DOHH2 (cell line): ENCODE results near the gene FRY.

Experiments
- H3F3A ChIP-seq: fragments of 200-600 bp; sonication (generic), shearing (Covaris generic); 2 replicates; pipeline ENCODE4 v1.6.0; 2016; ENCODE audit warnings: antibody characterized with exemption, mild to moderate bottlenecking; ENCODE audit not compliant: control insufficient read depth, insufficient read depth
- H3K27ac ChIP-seq: fragments of 200-600 bp; sonication (generic); 2 replicates; pipeline ENCODE4 v1.5.1; 2014; ENCODE audit warnings: low read depth, mild to moderate bottlenecking, low read length, moderate library complexity
- H3K27me3 ChIP-seq: fragments of 200-600 bp; sonication (generic); 2 replicates; pipeline ENCODE4 v1.6.1; 2014; ENCODE audit warnings: mild to moderate bottlenecking, low read length, mixed read lengths; ENCODE audit not compliant: control insufficient read depth
- H3K36me3 ChIP-seq: fragments of 200-600 bp; sonication (generic); 2 replicates; pipeline ENCODE4 v1.6.1; 2014; ENCODE audit warnings: mild to moderate bottlenecking, low read length, moderate library complexity, mixed read lengths; ENCODE audit not compliant: control insufficient read depth
- H3K4me1 ChIP-seq: fragments of 200-600 bp; sonication (generic); 2 replicates; pipeline ENCODE4 v1.6.1; 2014; ENCODE audit warnings: mild to moderate bottlenecking, low read length, mixed read lengths; ENCODE audit not compliant: control insufficient read depth
- H3K4me2 ChIP-seq: fragments of 200-600 bp; sonication (generic); 2 replicates; pipeline ENCODE4 v1.6.0; 2014; ENCODE audit warnings: mild to moderate bottlenecking, low read length, moderate library complexity
- H3K4me3 ChIP-seq: fragments of 200-600 bp; sonication (generic); 2 replicates; pipeline ENCODE4 v1.5.1; 2014; ENCODE audit warnings: mild to moderate bottlenecking, low read length, mixed read lengths
- H3K79me2 ChIP-seq: fragments of 200-600 bp; sonication (generic); 2 replicates; pipeline ENCODE4 v1.6.1; 2014; ENCODE audit warnings: mild to moderate bottlenecking, low read length, mixed read lengths; ENCODE audit not compliant: control insufficient read depth
- H3K9me2 ChIP-seq: fragments of 200-600 bp; sonication (generic); replicated peaks from 2 replicates; pipeline ENCODE4 v1.6.1; 2014; ENCODE audit warnings: mild to moderate bottlenecking, low read length, mixed read lengths; ENCODE audit not compliant: control insufficient read depth
- H3K9me3 ChIP-seq: fragments of 200-600 bp; sonication (generic); 2 replicates; pipeline ENCODE4 v1.6.1; 2014; ENCODE audit warnings: antibody characterized with exemption, low read length, mixed read lengths; ENCODE audit not compliant: control insufficient read depth, insufficient read depth
- H4K20me1 ChIP-seq: fragments of 200-600 bp; sonication (generic); 2 replicates; pipeline ENCODE4 v1.6.0; 2014; ENCODE audit warnings: low read depth, mild to moderate bottlenecking, antibody characterized with exemption, low read length, moderate library complexity; ENCODE audit not compliant: control insufficient read depth, insufficient read depth
- CTCF ChIP-seq: fragments of 200-600 bp; sonication (generic); IDR thresholded peaks from one replicate; pipeline ENCODE4 v1.5.1; 2014; ENCODE audit warnings: antibody characterized with exemption, mild to moderate bottlenecking, low read depth, low read length; ENCODE audit not compliant: poor library complexity, severe bottlenecking
- EZH2phosphoT487 ChIP-seq: fragments of 200-600 bp; sonication (generic); IDR thresholded peaks from 2 replicates; pipeline ENCODE4 v1.6.1; 2017; ENCODE audit warnings: borderline replicate concordance, mild to moderate bottlenecking, antibody characterized with exemption, low read length, moderate library complexity, mixed read lengths

Gene FRY

GRCh38 chr13:32265726-32266125 lies 234.2 kb downstream of the FRY start:
- TF ChIP-seq EZH2phosphoT487, result no peak
- H3K27ac ChIP-seq, result no peak overlapping the region
- no peak overlapping the region for H3K4me3 ChIP-seq
- no peaks in the 10 kb centered on the region for H3K27me3 ChIP-seq
- no peaks in the 10 kb centered on the region for H4K20me1 ChIP-seq
- H3K79me2 ChIP-seq, result no peaks in the 10 kb centered on the region
- no peaks in the 10 kb centered on the region for H3F3A ChIP-seq
- H3K36me3 ChIP-seq, result peaks cover 61% of the 10 kb centered on the region
- no peaks in the 10 kb centered on the region for H3K9me3 ChIP-seq
- H3K4me1 ChIP-seq, result no peaks in the 10 kb centered on the region
- no peaks in the 10 kb centered on the region for H3K9me2 ChIP-seq
- H3K4me2 ChIP-seq, result no peak overlapping the region

GRCh38 chr13:32266130-32266529 lies 234.6 kb downstream of the FRY start:
- H3K4me2 ChIP-seq, result no peak overlapping the region
- no peaks in the 10 kb centered on the region for H4K20me1 ChIP-seq
- no peaks in the 10 kb centered on the region for H3K4me1 ChIP-seq
- no peaks in the 10 kb centered on the region for H3F3A ChIP-seq
- H3K27ac ChIP-seq, result no peak overlapping the region
- no peaks in the 10 kb centered on the region for H3K27me3 ChIP-seq
- TF ChIP-seq EZH2phosphoT487 (no peak), CTCF (no peak)
- H3K79me2 ChIP-seq, result no peaks in the 10 kb centered on the region
- peaks cover 65% of the 10 kb centered on the region for H3K36me3 ChIP-seq
- no peaks in the 10 kb centered on the region for H3K9me2 ChIP-seq
- no peaks in the 10 kb centered on the region for H3K9me3 ChIP-seq
- H3K4me3 ChIP-seq, result no peak overlapping the region

GRCh38 chr13:32267836-32268439 lies 236.4 kb downstream of the FRY start:
- TF ChIP-seq CTCF (peak; percentile 75), EZH2phosphoT487 (no peak)
- Histone ChIP-seq H3K9me2 (no peaks in the 10 kb centered on the region), H3K36me3 (peaks cover 60% of the 10 kb centered on the region), H3F3A (no peaks in the 10 kb centered on the region), H3K4me1 (no peaks in the 10 kb centered on the region), H3K9me3 (no peaks in the 10 kb centered on the region), H4K20me1 (no peaks in the 10 kb centered on the region), H3K4me2 (no peak overlapping the region), H3K79me2 (no peaks in the 10 kb centered on the region), H3K27ac (no peak overlapping the region), H3K27me3 (no peaks in the 10 kb centered on the region), H3K4me3 (no peak overlapping the region)

- H3K4me3 ChIP-seq, result no peak overlapping the region
- H3K36me3 ChIP-seq, result peaks cover 62% of the 10 kb centered on the region
- H3K79me2 ChIP-seq, result no peaks in the 10 kb centered on the region
- no peak overlapping the region for H3K4me2 ChIP-seq
- TF ChIP-seq EZH2phosphoT487 (no peak), CTCF (no peak)
- no peaks in the 10 kb centered on the region for H3K27me3 ChIP-seq
- no peaks in the 10 kb centered on the region for H3K9me3 ChIP-seq
- no peaks in the 10 kb centered on the region for H3K4me1 ChIP-seq
- no peaks in the 10 kb centered on the region for H3F3A ChIP-seq
- H3K27ac ChIP-seq, result no peak overlapping the region
- H3K9me2 ChIP-seq, result no peaks in the 10 kb centered on the region
- H4K20me1 ChIP-seq, result no peaks in the 10 kb centered on the region
These were observed 240.6 kb downstream of the FRY start for GRCh38 chr13:32272021-32272683.
